Uterus (tissue), 4 donors: ENCODE results near the gene R3HDM2. TPM values are rescaled to one million over a fixed set of nuclear protein-coding genes. Genes with fewer than 3 reads are reported as not detected.

Source experiments
- DNase-seq, 2 donors: peaks; one replicate each; pipeline ENCODE4 v3.0.0-alpha.2; 2019 to 2020
- H3K27ac ChIP-seq, 2 donors: fragments of 200-600 bp; sonication (generic); 1 replicate in 1 of 2; 2 replicates in 1 of 2; pipeline ENCODE4 v1.5.1; 2016 to 2018
- H3K27me3 ChIP-seq, 2 donors: fragments of 200-600 bp; sonication (generic); one replicate each; pipeline ENCODE4 v1.5.1; 2018 to 2019; ENCODE audit warnings: control low read depth in 1 of 2
- H3K36me3 ChIP-seq, 2 donors: fragments of 200-600 bp; sonication (generic); one replicate each; pipeline ENCODE4 v1.5.1; 2019; ENCODE audit warnings: control low read depth in 1 of 2
- H3K4me1 ChIP-seq, 2 donors: fragments of 200-600 bp; sonication (generic); one replicate each; pipeline ENCODE4 v1.5.1; 2018 to 2019; ENCODE audit warnings: control low read depth in 1 of 2
- H3K4me3 ChIP-seq, 2 donors: fragments of 200-600 bp; sonication (generic); 1 replicate in 1 of 2; 2 replicates in 1 of 2; pipeline ENCODE4 v1.5.1; 2018 to 2019; ENCODE audit warnings: mild to moderate bottlenecking in 1 of 2
- H3K9me3 ChIP-seq, 2 donors: fragments of 200-600 bp; sonication (generic); one replicate each; pipeline ENCODE4 v1.5.1; 2019; ENCODE audit warnings: control low read depth in 1 of 2
- POLR2A ChIP-seq, 2 donors: fragments of 450-650 bp; IDR thresholded peaks; one replicate each; pipeline ENCODE4 v1.6.1; 2016; ENCODE audit warnings: antibody characterized with exemption in 2 of 2, mild to moderate bottlenecking in 1 of 2, moderate library complexity in 1 of 2
- intact Hi-C: fragments of 100-400 bp; cut with DNase I; formaldehyde crosslinking; loops from one replicate; pipeline ENCODE4 v1.15.1; 2023; ENCODE audit warnings: low total_unique reads
- total RNA-seq, 4 donors: library from RNA; depleted of rRNA in 3 of 4; stranded (reverse); fragments of >200 nt in 3 of 4; gene quantifications; one replicate each; pipeline versions ENCODE4 v1.1.0 to v1.2.4, GENCODE V29; 2014 to 2023
- TF ChIP-seq, protein P1 (sequence below), 4 experiments: fragments of 200-600 bp in 2 of 4; fragments of 450-650 bp in 2 of 4; sonication (generic) in 2 of 4; IDR thresholded peaks; one replicate each; pipeline ENCODE4 v1.5.1; 2016 to 2019; ENCODE audit warnings: antibody characterized with exemption in 4 of 4, mild to moderate bottlenecking in 2 of 4, moderate library complexity in 1 of 4
- donor health status: DM: yes; HTN: yes; CAD: no.

R3HDM2 gene
- total RNA-seq, 4 donors from 2014 or later, result 9.4 to 89.0 (median 34.2) TPM

DNA sequence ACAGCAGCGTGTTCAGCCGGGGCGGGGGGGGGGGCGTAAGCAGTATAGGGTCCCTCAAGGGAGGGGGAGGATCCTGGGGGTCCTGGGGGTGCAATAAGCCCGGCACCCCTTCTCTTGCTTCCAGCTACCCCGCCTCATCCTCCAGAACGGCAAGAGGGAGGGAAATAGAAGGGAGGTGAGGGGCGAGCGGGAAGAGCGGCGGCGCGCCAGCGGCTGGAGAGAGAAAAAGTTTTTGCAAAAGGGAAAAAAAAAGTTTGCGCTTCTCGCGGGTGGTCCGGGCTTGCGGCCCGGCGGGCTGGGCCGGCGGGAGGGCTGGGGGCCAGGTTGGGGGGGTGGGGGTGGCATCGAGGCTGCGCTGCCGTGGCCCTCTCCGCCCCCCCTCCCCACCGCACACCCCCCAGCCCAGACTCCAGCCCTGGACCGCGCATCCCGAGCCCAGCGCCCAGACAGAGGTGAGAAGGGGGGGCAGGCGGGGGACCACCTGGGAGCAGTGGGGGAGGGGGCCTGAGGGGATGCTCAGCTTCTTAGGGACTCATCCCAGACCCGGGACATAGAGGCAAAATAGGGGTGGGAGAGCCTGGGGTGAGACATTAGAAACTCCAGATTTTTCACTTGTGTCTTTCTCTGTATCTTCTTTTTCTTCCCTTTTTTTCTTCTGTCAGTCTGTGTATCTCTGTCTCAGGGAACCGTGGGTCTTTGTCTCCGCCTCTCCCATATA, 29.1 kb upstream of the R3HDM2 start, which contains the start of gene GLI1:
TSS of gene GLI1 (plus strand) at position 36 of the 718 bp plus-strand sequence. CDS start 3,907 bp downstream, outside the sequence.
- intact Hi-C loops, result no loop called here
- H3K27me3 ChIP-seq, result no peaks in the 10 kb centered on the region
- no peaks in the 10 kb centered on the region for H3K36me3 ChIP-seq
- H3K9me3 ChIP-seq, result no peaks in the 10 kb centered on the region
- H3K4me1 ChIP-seq, result peaks cover 3 to 11% of the 10 kb centered on the region in 2 donors
- H3K4me3 ChIP-seq, result peak within 1 kb of the TSS; percentile 51 to 59
- TF ChIP-seq POLR2A (IDR thresholded peaks at IDR 0.05), result no peak
- TF ChIP-seq, protein P1, sequence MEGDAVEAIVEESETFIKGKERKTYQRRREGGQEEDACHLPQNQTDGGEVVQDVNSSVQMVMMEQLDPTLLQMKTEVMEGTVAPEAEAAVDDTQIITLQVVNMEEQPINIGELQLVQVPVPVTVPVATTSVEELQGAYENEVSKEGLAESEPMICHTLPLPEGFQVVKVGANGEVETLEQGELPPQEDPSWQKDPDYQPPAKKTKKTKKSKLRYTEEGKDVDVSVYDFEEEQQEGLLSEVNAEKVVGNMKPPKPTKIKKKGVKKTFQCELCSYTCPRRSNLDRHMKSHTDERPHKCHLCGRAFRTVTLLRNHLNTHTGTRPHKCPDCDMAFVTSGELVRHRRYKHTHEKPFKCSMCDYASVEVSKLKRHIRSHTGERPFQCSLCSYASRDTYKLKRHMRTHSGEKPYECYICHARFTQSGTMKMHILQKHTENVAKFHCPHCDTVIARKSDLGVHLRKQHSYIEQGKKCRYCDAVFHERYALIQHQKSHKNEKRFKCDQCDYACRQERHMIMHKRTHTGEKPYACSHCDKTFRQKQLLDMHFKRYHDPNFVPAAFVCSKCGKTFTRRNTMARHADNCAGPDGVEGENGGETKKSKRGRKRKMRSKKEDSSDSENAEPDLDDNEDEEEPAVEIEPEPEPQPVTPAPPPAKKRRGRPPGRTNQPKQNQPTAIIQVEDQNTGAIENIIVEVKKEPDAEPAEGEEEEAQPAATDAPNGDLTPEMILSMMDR (IDR thresholded peaks at IDR 0.05), result no peak
- DNase-seq, result no peak
- peak within 1 kb of the TSS; percentile 89 to 91 for H3K27ac ChIP-seq

DNA sequence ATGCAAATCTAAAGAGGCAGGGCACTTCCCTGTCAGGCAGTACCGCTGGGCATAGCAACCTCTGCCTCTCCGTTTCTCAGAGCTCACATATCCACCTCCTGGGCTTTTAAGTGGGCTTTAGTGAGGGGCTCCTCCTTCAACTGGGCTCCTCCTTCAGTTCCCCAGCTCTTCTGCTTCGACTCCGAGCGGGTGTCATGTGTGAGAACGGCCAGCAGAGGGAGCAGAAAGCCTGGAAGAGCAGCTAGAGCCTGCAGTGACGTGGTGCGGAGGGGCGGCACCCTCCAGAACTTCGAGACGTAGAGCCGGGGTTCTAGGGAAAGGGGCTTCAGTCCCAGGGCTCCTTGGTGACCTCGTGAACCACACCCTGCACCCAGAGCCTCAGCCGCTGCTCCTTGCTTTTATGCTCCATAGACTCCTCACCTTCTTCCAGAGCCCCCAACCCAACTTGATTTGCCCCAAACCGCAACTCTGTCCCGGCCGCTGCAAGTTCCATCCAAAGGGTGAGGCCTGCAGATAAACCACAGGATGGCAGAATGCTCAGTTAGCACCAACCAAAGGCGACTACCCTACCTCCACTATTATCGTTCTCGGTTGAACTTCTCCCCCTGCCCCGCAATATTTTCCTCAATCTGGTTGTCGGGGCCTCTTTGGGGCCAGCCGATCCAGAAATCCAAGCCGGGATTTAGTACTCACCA, 28.4 kb upstream of the R3HDM2 start:
- no peaks in the 10 kb centered on the region for H3K36me3 ChIP-seq
- H3K4me1 ChIP-seq, result peaks cover 3 to 11% of the 10 kb centered on the region in 2 donors
- H3K9me3 ChIP-seq, result no peaks in the 10 kb centered on the region
- intact Hi-C loops, result no loop called here
- H3K27ac ChIP-seq, result peak overlapping the region; percentile 89 to 91
- peak overlapping the region; percentile 51 to 59 for H3K4me3 ChIP-seq
- DNase-seq, result peak; percentile 93 to 95
- peak; percentile 7 to 15 for TF ChIP-seq POLR2A (IDR thresholded peaks at IDR 0.05)
- TF ChIP-seq, protein P1 (IDR thresholded peaks at IDR 0.05), result peak; percentile 92 to 98 (median 97)
- no peaks in the 10 kb centered on the region for H3K27me3 ChIP-seq

DNA sequence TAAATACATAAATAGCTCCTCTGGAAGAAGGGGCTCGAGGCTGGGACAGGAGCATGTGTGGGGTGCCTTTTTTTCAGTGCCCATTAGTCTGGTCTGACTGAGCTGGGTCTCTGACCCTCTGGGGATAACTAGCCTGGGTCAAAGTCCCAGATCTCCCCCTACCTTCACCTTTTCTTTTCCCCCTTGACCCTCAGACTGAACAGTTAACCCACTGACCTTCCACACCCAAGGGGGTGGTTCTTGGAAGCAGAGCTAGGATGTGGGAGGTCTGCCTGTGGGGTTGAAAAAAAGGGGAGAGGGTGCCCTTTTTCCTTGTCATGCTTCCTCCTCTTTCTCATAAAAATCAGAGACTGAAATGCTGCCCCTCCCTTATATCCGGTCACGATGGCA, 27.8 kb upstream of the R3HDM2 start:
- no peaks in the 10 kb centered on the region for H3K36me3 ChIP-seq
- H3K9me3 ChIP-seq, result no peaks in the 10 kb centered on the region
- no peak for TF ChIP-seq POLR2A (IDR thresholded peaks at IDR 0.05)
- TF ChIP-seq, protein P1 (IDR thresholded peaks at IDR 0.05), result no peak
- H3K4me1 ChIP-seq, result peaks cover 3 to 11% of the 10 kb centered on the region in 2 donors
- intact Hi-C loops, result no loop called here
- DNase-seq, result no peak
- H3K27me3 ChIP-seq, result no peaks in the 10 kb centered on the region
- H3K4me3 ChIP-seq, result peak overlapping the region; percentile 51 to 59
- H3K27ac ChIP-seq, result peak overlapping the region; percentile 89 to 91

DNA sequence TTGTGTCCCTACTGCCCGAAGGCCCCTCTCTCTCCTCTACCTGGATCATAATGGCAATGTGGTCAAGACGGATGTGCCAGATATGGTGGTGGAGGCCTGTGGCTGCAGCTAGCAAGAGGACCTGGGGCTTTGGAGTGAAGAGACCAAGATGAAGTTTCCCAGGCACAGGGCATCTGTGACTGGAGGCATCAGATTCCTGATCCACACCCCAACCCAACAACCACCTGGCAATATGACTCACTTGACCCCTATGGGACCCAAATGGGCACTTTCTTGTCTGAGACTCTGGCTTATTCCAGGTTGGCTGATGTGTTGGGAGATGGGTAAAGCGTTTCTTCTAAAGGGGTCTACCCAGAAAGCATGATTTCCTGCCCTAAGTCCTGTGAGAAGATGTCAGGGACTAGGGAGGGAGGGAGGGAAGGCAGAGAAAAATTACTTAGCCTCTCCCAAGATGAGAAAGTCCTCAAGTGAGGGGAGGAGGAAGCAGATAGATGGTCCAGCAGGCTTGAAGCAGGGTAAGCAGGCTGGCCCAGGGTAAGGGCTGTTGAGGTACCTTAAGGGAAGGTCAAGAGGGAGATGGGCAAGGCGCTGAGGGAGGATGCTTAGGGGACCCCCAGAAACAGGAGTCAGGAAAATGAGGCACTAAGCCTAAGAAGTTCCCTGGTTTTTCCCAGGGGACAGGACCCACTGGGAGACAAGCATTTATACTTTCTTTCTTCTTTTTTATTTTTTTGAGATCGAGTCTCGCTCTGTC, 26.1 kb upstream of the R3HDM2 start:
- no peak for DNase-seq
- intact Hi-C loops, result no loop called here

More for the DNA sequence above, 26.1 kb upstream of the R3HDM2 start:
- Histone ChIP-seq H3K9me3 (no peaks in the 10 kb centered on the region), H3K27me3 (no peaks in the 10 kb centered on the region), H3K4me3 (no peak overlapping the region), H3K36me3 (no peaks in the 10 kb centered on the region), H3K4me1 (peaks cover 3 to 18% of the 10 kb centered on the region in 2 donors), H3K27ac (no peak overlapping the region)
- TF ChIP-seq POLR2A (IDR thresholded peaks at IDR 0.05), result no peak
- TF ChIP-seq, protein P1 (IDR thresholded peaks at IDR 0.05), result no peak
